Neural progenitor cell (in vitro differentiated cells): ENCODE data around the gene BMPER. TPM values are rescaled to one million over a fixed set of nuclear protein-coding genes. Genes with fewer than 3 reads are reported as not detected.

Experiments used
- DNase-seq: peaks from one replicate; pipeline ENCODE4 v3.0.0-alpha.2; 2016; ENCODE audit warnings: low spot score
- H2AFZ ChIP-seq: fragments of 200-600 bp; sonication (generic); replicated peaks from 2 replicates; pipeline ENCODE4 v1.6.1; 2016; ENCODE audit warnings: antibody characterized with exemption
- H3F3A ChIP-seq: fragments of 200-600 bp; sonication (generic); 2 replicates; pipeline ENCODE4 v1.6.1; 2016; ENCODE audit warnings: antibody characterized with exemption, low read depth
- H3K27ac ChIP-seq: fragments of 200-600 bp; sonication (generic); 2 replicates; pipeline ENCODE4 v1.5.1; 2016; ENCODE audit warnings: mild to moderate bottlenecking
- H3K27me3 ChIP-seq: fragments of 200-600 bp; sonication (generic); 2 replicates; pipeline ENCODE4 v1.6.1; 2016; ENCODE audit warnings: mild to moderate bottlenecking, moderate library complexity
- H3K36me3 ChIP-seq: fragments of 200-600 bp; sonication (generic); 2 replicates; pipeline ENCODE4 v1.5.1; 2016
- H3K4me1 ChIP-seq: fragments of 200-600 bp; sonication (generic); 2 replicates; pipeline ENCODE4 v1.6.1; 2016; ENCODE audit warnings: mixed run types
- H3K4me2 ChIP-seq: fragments of 200-600 bp; sonication (generic); 2 replicates; pipeline ENCODE4 v1.6.1; 2016
- H3K4me3 ChIP-seq: fragments of 200-600 bp; sonication (generic); 2 replicates; pipeline ENCODE4 v1.5.1; 2016
- H3K79me2 ChIP-seq: fragments of 200-600 bp; sonication (generic); 2 replicates; pipeline ENCODE4 v1.6.1; 2016; ENCODE audit warnings: low read depth
- H3K9ac ChIP-seq: fragments of 200-600 bp; sonication (generic); 2 replicates; pipeline ENCODE4 v1.6.1; 2016
- H3K9me3 ChIP-seq: fragments of 200-600 bp; sonication (generic); 2 replicates; pipeline ENCODE4 v1.5.1; 2016; ENCODE audit warnings: low read depth
- H4K20me1 ChIP-seq: fragments of 200-600 bp; sonication (generic); 2 replicates; pipeline ENCODE4 v1.6.1; 2016; ENCODE audit warnings: low read depth
- H3K27ac Mint-ChIP-seq: 3 replicates; pipeline ENCODE4 v1.8.0; 2021; ENCODE audit warnings: mixed read lengths
- H3K27me3 Mint-ChIP-seq: 2 replicates; pipeline ENCODE4 v1.8.0; 2022; ENCODE audit warnings: low read depth, mild to moderate bottlenecking, inconsistent platforms, moderate library complexity, mixed read lengths; ENCODE audit not compliant: insufficient read depth
- H3K36me3 Mint-ChIP-seq: 3 replicates; pipeline ENCODE4 v1.8.0; 2021; ENCODE audit warnings: mixed read lengths
- H3K4me1 Mint-ChIP-seq: 3 replicates; pipeline ENCODE4 v1.8.0; 2021; ENCODE audit warnings: mixed read lengths
- H3K4me3 Mint-ChIP-seq: 3 replicates; pipeline ENCODE4 v1.8.0; 2021; ENCODE audit warnings: mild to moderate bottlenecking, moderate library complexity, mixed read lengths
- H3K9me3 Mint-ChIP-seq: 3 replicates; pipeline ENCODE4 v1.8.0; 2020; ENCODE audit warnings: mixed read lengths
- EZH2 ChIP-seq: fragments of 200-600 bp; sonication (generic); IDR thresholded peaks from 2 replicates; pipeline ENCODE4 v1.6.1; 2017; ENCODE audit warnings: antibody characterized with exemption, mild to moderate bottlenecking, moderate library complexity
- EZH2phosphoT487 ChIP-seq: fragments of 200-600 bp; sonication (generic); IDR thresholded peaks from 2 replicates; pipeline ENCODE4 v1.6.1; 2017; ENCODE audit warnings: antibody characterized with exemption
- total RNA-seq: library from RNA; depleted of rRNA; stranded (reverse); fragments of >200 nt; gene quantifications from 2 replicates; pipeline ENCODE4 v1.2.3, GENCODE V29; 2015; ENCODE audit warnings: low replicate concordance
- TF ChIP-seq, protein P1 (sequence below): fragments of 200-600 bp; sonication (generic); IDR thresholded peaks from 2 replicates; pipeline ENCODE4 v1.5.1; 2017; ENCODE audit warnings: antibody characterized with exemption, mild to moderate bottlenecking

The BMPER gene
- total RNA-seq, 1 donor from 2014 or later, result 1.2 TPM

DNA sequence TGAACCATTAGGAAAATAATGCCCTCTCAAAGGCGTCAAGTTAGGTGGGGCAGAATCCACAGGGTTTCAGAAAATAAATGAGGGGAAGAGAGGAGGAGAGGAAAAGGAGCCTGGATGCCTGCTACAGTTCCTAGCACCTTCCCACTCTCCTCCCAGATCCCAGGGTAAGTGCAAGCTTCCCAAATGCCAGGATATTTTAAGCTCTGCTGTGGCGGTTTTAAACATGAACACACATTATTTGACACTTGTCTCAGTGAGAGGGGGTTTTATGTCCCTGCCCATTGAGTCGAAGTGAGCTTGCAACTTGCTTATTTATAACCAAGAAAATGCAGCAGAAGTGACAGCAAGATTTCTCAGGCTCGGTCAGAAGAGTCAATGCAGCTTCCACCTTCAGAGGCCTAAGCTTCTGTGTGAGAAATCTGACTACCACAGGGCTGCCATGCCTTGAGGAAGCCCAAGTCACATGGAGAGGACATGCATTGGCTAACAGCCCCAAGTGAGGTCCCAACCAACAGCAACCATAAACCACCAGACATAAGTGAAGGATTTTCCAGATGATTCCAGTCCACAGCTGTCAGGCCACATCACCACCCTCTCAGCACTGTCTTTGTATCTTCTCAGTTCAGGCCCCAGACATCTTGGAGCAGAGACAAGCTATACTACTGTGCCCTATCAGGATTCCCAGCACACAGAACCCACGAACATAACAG lies 17.9 kb upstream of the BMPER start:
- TF ChIP-seq EZH2phosphoT487 (no peak), EZH2 (no peak)
- Histone ChIP-seq H3K4me3 (no peak overlapping the region), H2AFZ (no peak overlapping the region), H3F3A (peaks cover 11% of the 10 kb centered on the region), H3K4me1 (peaks cover 10% of the 10 kb centered on the region), H3K4me2 (no peak overlapping the region), H3K36me3 (no peaks in the 10 kb centered on the region), H3K27me3 (no peaks in the 10 kb centered on the region), H3K9me3 (no peaks in the 10 kb centered on the region), H3K79me2 (no peaks in the 10 kb centered on the region), H3K9ac (no peak overlapping the region), H3K27ac (no peak overlapping the region), H4K20me1 (no peaks in the 10 kb centered on the region)
- H3K27me3 Mint-ChIP-seq, result peaks cover 5% of the 10 kb centered on the region
- peaks cover 11% of the 10 kb centered on the region for H3K4me1 Mint-ChIP-seq
- DNase-seq, result no peak
- no peak overlapping the region for H3K4me3 Mint-ChIP-seq
- no peaks in the 10 kb centered on the region for H3K9me3 Mint-ChIP-seq
- H3K27ac Mint-ChIP-seq, result no peak overlapping the region
- no peaks in the 10 kb centered on the region for H3K36me3 Mint-ChIP-seq

DNA sequence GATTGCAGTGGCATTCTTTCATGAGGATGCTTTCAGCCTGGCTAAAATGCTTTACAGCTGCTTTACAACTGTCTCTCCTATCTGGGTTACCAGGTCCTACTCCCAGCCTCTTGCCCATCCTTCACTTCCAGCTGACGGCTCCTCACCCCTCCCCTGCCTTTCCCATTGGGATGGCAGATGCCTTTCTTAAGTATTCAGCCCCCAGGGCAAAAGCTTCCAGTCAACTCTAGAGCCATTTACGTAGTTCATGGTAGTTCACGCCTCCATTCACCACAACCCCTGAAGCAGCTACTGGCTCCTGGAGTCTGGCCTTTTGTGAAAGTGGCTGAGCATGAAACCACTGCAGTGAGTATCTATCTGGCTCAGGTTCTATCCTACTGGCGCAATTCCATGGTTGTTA lies 17.2 kb upstream of the BMPER start:
- Mint-ChIP-seq H3K27ac (no peak overlapping the region), H3K36me3 (no peaks in the 10 kb centered on the region), H3K9me3 (no peaks in the 10 kb centered on the region), H3K4me1 (peaks cover 11% of the 10 kb centered on the region), H3K4me3 (no peak overlapping the region), H3K27me3 (peaks cover 5% of the 10 kb centered on the region)
- Histone ChIP-seq H2AFZ (no peak overlapping the region), H3K4me2 (no peak overlapping the region), H3K4me3 (no peak overlapping the region), H3K27me3 (no peaks in the 10 kb centered on the region), H3K9ac (no peak overlapping the region), H3F3A (peaks cover 11% of the 10 kb centered on the region), H3K9me3 (no peaks in the 10 kb centered on the region), H3K79me2 (no peaks in the 10 kb centered on the region), H3K36me3 (no peaks in the 10 kb centered on the region), H3K4me1 (peaks cover 10% of the 10 kb centered on the region), H4K20me1 (no peaks in the 10 kb centered on the region), H3K27ac (no peak overlapping the region)
- no peak for DNase-seq
- no peak for TF ChIP-seq EZH2phosphoT487
- TF ChIP-seq, protein P1, sequence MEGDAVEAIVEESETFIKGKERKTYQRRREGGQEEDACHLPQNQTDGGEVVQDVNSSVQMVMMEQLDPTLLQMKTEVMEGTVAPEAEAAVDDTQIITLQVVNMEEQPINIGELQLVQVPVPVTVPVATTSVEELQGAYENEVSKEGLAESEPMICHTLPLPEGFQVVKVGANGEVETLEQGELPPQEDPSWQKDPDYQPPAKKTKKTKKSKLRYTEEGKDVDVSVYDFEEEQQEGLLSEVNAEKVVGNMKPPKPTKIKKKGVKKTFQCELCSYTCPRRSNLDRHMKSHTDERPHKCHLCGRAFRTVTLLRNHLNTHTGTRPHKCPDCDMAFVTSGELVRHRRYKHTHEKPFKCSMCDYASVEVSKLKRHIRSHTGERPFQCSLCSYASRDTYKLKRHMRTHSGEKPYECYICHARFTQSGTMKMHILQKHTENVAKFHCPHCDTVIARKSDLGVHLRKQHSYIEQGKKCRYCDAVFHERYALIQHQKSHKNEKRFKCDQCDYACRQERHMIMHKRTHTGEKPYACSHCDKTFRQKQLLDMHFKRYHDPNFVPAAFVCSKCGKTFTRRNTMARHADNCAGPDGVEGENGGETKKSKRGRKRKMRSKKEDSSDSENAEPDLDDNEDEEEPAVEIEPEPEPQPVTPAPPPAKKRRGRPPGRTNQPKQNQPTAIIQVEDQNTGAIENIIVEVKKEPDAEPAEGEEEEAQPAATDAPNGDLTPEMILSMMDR, result no peak
- TF ChIP-seq EZH2, result no peak

DNA sequence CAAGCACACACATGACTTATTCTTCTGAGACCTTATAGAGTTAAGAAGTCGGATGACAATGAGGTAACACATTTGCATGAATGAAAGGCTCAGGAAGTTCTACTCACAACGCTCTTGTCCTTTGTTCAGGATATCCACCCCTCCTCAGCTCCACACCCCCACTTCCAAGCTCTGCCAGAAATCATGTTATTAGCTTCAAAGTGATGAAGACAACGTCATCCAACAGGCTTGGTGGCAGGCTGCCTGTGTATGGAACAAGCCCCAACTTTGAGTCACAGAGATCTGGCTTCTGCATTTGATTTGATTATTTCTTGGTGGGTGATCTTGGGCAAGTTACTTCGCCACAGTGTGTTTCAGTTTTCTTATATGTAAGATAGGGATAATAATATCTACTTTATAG lies 12.4 kb upstream of the BMPER start:
- no peaks in the 10 kb centered on the region for H3K27me3 ChIP-seq
- H3K9me3 ChIP-seq, result no peaks in the 10 kb centered on the region
- H3K36me3 ChIP-seq, result no peaks in the 10 kb centered on the region
- no peak overlapping the region for H3K4me3 ChIP-seq
- peaks cover 6% of the 10 kb centered on the region for H3K4me1 Mint-ChIP-seq
- no peaks in the 10 kb centered on the region for H3K36me3 Mint-ChIP-seq
- H2AFZ ChIP-seq, result no peak overlapping the region
- no peak overlapping the region for H3K4me3 Mint-ChIP-seq
- peaks cover 2% of the 10 kb centered on the region for H3K27me3 Mint-ChIP-seq
- H3K79me2 ChIP-seq, result no peaks in the 10 kb centered on the region
- no peaks in the 10 kb centered on the region for H3F3A ChIP-seq
- H3K9me3 Mint-ChIP-seq, result no peaks in the 10 kb centered on the region
- no peak overlapping the region for H3K27ac Mint-ChIP-seq
- no peak overlapping the region for H3K4me2 ChIP-seq
- H3K27ac ChIP-seq, result no peak overlapping the region
- H3K9ac ChIP-seq, result no peak overlapping the region
- no peaks in the 10 kb centered on the region for H4K20me1 ChIP-seq
- DNase-seq, result no peak
- H3K4me1 ChIP-seq, result peaks cover under 1% of the 10 kb centered on the region
- no peak for TF ChIP-seq EZH2
- TF ChIP-seq, protein P1, result no peak
- TF ChIP-seq EZH2phosphoT487, result no peak

DNA sequence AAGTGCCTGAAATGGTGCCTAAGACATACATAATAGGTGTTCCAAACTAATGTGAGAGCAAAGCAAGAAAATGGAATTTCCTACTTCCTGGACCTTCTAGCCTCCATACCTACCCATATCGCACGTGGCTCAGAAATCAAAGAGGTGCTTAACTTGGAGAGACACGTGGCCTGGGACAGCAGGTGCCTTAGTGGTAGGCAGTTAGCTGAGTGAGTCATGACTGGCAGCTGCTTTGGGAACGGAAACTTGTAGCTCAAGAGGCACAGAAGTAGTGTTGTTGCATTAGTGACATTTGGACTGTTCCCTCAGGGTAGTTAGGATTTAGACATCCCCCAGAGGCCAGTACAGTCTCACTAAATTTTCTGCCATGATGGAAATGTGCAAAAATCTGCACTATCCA lies 12.0 kb upstream of the BMPER start:
- Histone ChIP-seq H3K4me2 (no peak overlapping the region), H3K27me3 (no peaks in the 10 kb centered on the region), H3K4me1 (peaks cover 5% of the 10 kb centered on the region), H3K9ac (no peak overlapping the region), H3F3A (no peaks in the 10 kb centered on the region), H3K9me3 (no peaks in the 10 kb centered on the region), H2AFZ (no peak overlapping the region), H3K79me2 (no peaks in the 10 kb centered on the region), H3K27ac (no peak overlapping the region), H3K36me3 (no peaks in the 10 kb centered on the region), H4K20me1 (no peaks in the 10 kb centered on the region), H3K4me3 (no peak overlapping the region)
- no peak overlapping the region for H3K27ac Mint-ChIP-seq
- no peak for DNase-seq
- H3K27me3 Mint-ChIP-seq, result peaks cover 2% of the 10 kb centered on the region
- H3K36me3 Mint-ChIP-seq, result no peaks in the 10 kb centered on the region
- peaks cover 4% of the 10 kb centered on the region for H3K4me1 Mint-ChIP-seq
- TF ChIP-seq, protein P1, result no peak
- TF ChIP-seq EZH2, result no peak
- TF ChIP-seq EZH2phosphoT487, result no peak
- no peak overlapping the region for H3K4me3 Mint-ChIP-seq
- no peaks in the 10 kb centered on the region for H3K9me3 Mint-ChIP-seq
